Breast epithelium (tissue), 3 donors: Measurements from ENCODE around the gene CHERP.

Experiments
- CTCF ChIP-seq, 3 donors: fragments of 450-650 bp; IDR thresholded peaks; one replicate each; pipeline ENCODE4 v1.5.1; 2016 to 2017; ENCODE audit warnings: antibody characterized with exemption in 3 of 3, mild to moderate bottlenecking in 3 of 3, moderate library complexity in 3 of 3
- POLR2A ChIP-seq: fragments of 450-650 bp; IDR thresholded peaks from one replicate; pipeline ENCODE4 v1.6.1; 2016; ENCODE audit warnings: antibody characterized with exemption, mild to moderate bottlenecking, moderate library complexity

GRCh38 chr19:16535381-16535780, 6.9 kb downstream of the CHERP start:
- TF ChIP-seq POLR2A = no peak
- no peak for TF ChIP-seq CTCF (IDR thresholded peaks at IDR 0.05)
